ENCODE data around the gene ISM1.

GRCh38 chr20:13322621-13323020 lies 101.5 kb downstream of the ISM1 start:
- TF ChIP-seq, protein P1, sequence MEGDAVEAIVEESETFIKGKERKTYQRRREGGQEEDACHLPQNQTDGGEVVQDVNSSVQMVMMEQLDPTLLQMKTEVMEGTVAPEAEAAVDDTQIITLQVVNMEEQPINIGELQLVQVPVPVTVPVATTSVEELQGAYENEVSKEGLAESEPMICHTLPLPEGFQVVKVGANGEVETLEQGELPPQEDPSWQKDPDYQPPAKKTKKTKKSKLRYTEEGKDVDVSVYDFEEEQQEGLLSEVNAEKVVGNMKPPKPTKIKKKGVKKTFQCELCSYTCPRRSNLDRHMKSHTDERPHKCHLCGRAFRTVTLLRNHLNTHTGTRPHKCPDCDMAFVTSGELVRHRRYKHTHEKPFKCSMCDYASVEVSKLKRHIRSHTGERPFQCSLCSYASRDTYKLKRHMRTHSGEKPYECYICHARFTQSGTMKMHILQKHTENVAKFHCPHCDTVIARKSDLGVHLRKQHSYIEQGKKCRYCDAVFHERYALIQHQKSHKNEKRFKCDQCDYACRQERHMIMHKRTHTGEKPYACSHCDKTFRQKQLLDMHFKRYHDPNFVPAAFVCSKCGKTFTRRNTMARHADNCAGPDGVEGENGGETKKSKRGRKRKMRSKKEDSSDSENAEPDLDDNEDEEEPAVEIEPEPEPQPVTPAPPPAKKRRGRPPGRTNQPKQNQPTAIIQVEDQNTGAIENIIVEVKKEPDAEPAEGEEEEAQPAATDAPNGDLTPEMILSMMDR (IDR thresholded peaks at IDR 0.05): no peak
- no peak for TF ChIP-seq POLR2A (IDR thresholded peaks at IDR 0.05)
